Karpas-422 (cell line): ENCODE results near the gene C16orf74. TPM values are rescaled to one million over a fixed set of nuclear protein-coding genes. Genes with fewer than 3 reads are reported as not detected.

ENCODE experiments used
- DNase-seq: peaks from one replicate; pipeline ENCODE4 v3.0.0-alpha.2; 2015
- H2AFZ ChIP-seq: fragments of 200-600 bp; sonication (generic); 2 replicates; pipeline ENCODE4 v1.6.1; 2014; ENCODE audit warnings: antibody characterized with exemption, low read length, mixed read lengths
- H3K27ac ChIP-seq: fragments of 200-600 bp; sonication (generic); 2 replicates; pipeline ENCODE4 v1.5.1; 2014; ENCODE audit warnings: mild to moderate bottlenecking, low read length, moderate library complexity
- H3K27me3 ChIP-seq: fragments of 200-600 bp; sonication (generic); 2 replicates; pipeline ENCODE4 v1.6.1; 2014; ENCODE audit warnings: low read length, mixed read lengths
- H3K36me3 ChIP-seq: fragments of 200-600 bp; sonication (generic); 2 replicates; pipeline ENCODE4 v1.6.1; 2014; ENCODE audit warnings: low read length, mixed read lengths; ENCODE audit not compliant: insufficient read depth
- H3K4me1 ChIP-seq: fragments of 200-600 bp; sonication (generic); 2 replicates; pipeline ENCODE4 v1.6.1; 2014; ENCODE audit warnings: mild to moderate bottlenecking, low read length, mixed read lengths
- H3K4me2 ChIP-seq: fragments of 200-600 bp; sonication (generic); 2 replicates; pipeline ENCODE4 v1.6.1; 2014; ENCODE audit warnings: low read length, low read depth, mild to moderate bottlenecking; ENCODE audit not compliant: poor library complexity, severe bottlenecking
- H3K4me3 ChIP-seq: fragments of 200-600 bp; sonication (generic); 2 replicates; pipeline ENCODE4 v1.5.1; 2014; ENCODE audit warnings: mild to moderate bottlenecking, antibody characterized with exemption, low read length, mixed read lengths
- H3K79me2 ChIP-seq: fragments of 200-600 bp; sonication (generic); 2 replicates; pipeline ENCODE4 v1.6.1; 2014; ENCODE audit warnings: mild to moderate bottlenecking, low read length, mixed read lengths
- H3K9ac ChIP-seq: fragments of 200-600 bp; sonication (generic); 2 replicates; pipeline ENCODE4 v1.6.0; 2014; ENCODE audit warnings: low read length
- H3K9me2 ChIP-seq: fragments of 200-600 bp; sonication (generic), shearing (Covaris generic); replicated peaks from 2 replicates; pipeline ENCODE4 v1.6.0; 2014; ENCODE audit warnings: mild to moderate bottlenecking, low read length, moderate library complexity; ENCODE audit not compliant: insufficient read depth
- H3K9me3 ChIP-seq: fragments of 300-700, 200-600 bp; sonication (generic); 2 replicates; pipeline ENCODE4 v1.6.1; 2014; ENCODE audit warnings: low read length, mixed read lengths
- H4K20me1 ChIP-seq: fragments of 200-600 bp; sonication (generic); 2 replicates; pipeline ENCODE4 v1.6.1; 2014; ENCODE audit warnings: mild to moderate bottlenecking, antibody characterized with exemption, low read length, low read depth; ENCODE audit not compliant: insufficient read depth
- total RNA-seq: library from RNA; depleted of rRNA; stranded (reverse); fragments of >200 nt; shearing (Covaris generic); gene quantifications from 2 replicates; pipeline ENCODE4 v1.2.3, GENCODE V29; 2014; ENCODE audit warnings: low replicate concordance

The C16orf74 gene
- total RNA-seq, 1 experiment from 2014 or later, result 13.3 TPM

DNA sequence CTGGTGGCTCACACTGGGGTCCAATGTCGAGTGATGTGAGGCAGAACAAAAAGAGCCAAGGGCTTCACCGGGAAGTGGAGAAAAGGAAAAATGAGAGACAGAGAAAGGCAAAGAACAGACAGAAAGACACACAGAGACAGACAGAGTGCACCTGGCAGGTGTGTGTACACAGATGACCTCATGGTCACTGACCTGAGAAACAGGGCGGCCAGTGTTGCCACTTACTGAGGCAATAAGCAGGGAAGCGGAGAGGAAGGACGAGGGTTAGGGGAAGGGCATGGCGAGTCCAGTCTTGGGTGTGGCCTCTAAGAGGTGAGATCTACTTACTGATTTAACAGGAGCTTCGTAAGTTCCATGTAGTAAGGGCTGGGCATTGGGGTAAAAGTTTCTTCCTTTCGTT lies 69.6 kb downstream of the C16orf74 start:
- no peaks in the 10 kb centered on the region for H3K9me2 ChIP-seq
- peaks cover 17% of the 10 kb centered on the region; the same call in 1 of the 2 replicates for H3K79me2 ChIP-seq
- H3K27ac ChIP-seq, result no peak overlapping the region
- H3K9ac ChIP-seq, result no peak overlapping the region
- H3K4me2 ChIP-seq, result no peak overlapping the region
- H3K4me1 ChIP-seq, result peaks cover 7% of the 10 kb centered on the region
- no peak overlapping the region for H2AFZ ChIP-seq
- no peak overlapping the region for H3K4me3 ChIP-seq
- no peaks in the 10 kb centered on the region for H4K20me1 ChIP-seq
- no peaks in the 10 kb centered on the region; the same call in 1 of the 2 replicates for H3K36me3 ChIP-seq
- H3K9me3 ChIP-seq, result no peaks in the 10 kb centered on the region
- DNase-seq, result no peak
- no peaks in the 10 kb centered on the region for H3K27me3 ChIP-seq

DNA sequence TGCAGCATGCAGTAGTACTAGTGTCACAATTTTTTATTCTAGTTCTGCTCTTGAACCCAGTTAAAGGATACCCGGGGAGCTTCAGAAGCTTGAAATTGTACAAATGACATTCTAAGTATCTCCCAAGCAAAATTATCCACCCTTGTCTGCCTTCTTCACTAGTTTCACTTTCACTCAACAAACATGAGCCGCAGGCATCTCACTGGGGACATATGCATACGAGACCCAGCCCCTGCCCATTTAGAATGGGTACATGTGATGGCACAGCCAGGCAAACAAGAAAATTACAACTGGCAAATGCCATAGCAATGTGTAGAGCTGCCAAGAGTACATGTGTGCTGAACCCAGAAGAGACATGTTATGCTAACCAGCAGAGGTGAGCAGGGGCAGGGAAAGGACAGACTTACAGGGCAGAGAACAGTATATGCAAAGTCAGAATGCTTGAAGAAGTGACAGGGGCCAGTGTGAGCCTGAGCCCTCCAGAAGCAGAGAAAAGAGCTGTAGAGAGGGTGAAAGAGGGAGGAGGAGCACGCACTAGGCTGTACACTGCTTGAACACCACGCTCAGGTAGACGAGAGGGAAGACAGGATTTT lies 70.4 kb downstream of the C16orf74 start:
- Histone ChIP-seq H2AFZ (no peak overlapping the region), H3K9me2 (no peaks in the 10 kb centered on the region), H3K4me3 (no peak overlapping the region), H3K79me2 (peaks cover 12% of the 10 kb centered on the region; the same call in 1 of the 2 replicates), H3K9me3 (no peaks in the 10 kb centered on the region), H3K4me1 (no peaks in the 10 kb centered on the region), H3K27me3 (no peaks in the 10 kb centered on the region), H3K27ac (no peak overlapping the region), H4K20me1 (no peaks in the 10 kb centered on the region), H3K4me2 (no peak overlapping the region), H3K36me3 (no peaks in the 10 kb centered on the region; the same call in none of the 2 replicates), H3K9ac (no peak overlapping the region)
- no peak for DNase-seq

DNA sequence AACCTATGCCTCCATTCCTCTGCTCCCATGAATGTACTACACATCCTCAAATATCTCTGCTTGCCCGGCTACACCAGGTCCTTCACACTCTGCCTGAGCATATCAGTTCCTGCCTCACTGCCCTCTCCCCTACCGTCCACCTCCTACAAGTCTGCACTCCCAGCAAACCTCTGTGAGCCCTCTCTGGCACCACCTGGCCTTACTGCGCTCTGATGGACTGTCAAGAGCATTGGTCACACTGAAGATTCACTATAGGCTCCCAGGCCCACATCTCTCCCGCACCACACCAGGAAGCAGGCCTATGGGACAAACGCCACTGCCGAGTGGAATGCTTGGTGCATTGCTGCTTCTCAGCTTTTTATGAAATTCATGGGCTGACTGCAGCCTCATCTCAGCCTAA lies 71.0 kb downstream of the C16orf74 start:
- Histone ChIP-seq H2AFZ (no peak overlapping the region), H3K27me3 (no peaks in the 10 kb centered on the region), H3K4me3 (no peak overlapping the region), H3K9me2 (no peaks in the 10 kb centered on the region), H3K4me1 (no peaks in the 10 kb centered on the region), H3K4me2 (no peak overlapping the region), H3K27ac (no peak overlapping the region), H3K9ac (no peak overlapping the region), H3K36me3 (no peaks in the 10 kb centered on the region; the same call in none of the 2 replicates), H4K20me1 (no peaks in the 10 kb centered on the region), H3K9me3 (no peaks in the 10 kb centered on the region), H3K79me2 (0 out of 2 replicates have a peak, but pooled peaks cover 7% of the 10 kb centered on the region)
- no peak for DNase-seq

DNA sequence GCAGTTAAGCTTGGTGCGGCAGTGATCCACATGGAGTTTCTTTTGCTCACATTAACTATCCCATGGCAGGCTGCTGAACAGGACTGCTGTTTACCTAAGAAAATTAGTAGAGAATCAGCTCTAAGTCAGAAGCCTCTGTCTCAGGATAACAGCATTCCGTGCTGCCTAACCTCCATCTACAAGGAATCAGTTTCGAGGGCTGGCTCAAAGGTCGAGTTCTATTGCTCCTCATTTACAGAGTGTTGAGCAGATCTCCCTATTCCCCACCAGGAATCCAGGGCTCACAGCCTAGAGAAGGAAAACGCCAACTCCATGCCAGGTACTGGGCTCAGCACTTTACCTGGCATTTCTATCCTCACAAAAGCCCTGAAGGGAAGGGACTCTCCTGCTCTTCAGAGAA lies 72.1 kb downstream of the C16orf74 start:
- Histone ChIP-seq H3K27ac (no peak overlapping the region), H3K4me3 (no peak overlapping the region), H3K27me3 (no peaks in the 10 kb centered on the region), H3K4me2 (no peak overlapping the region), H3K79me2 (0 out of 2 replicates have a peak, but pooled peaks cover 1% of the 10 kb centered on the region), H3K9me2 (no peaks in the 10 kb centered on the region), H2AFZ (no peak overlapping the region), H3K9me3 (no peaks in the 10 kb centered on the region), H3K9ac (no peak overlapping the region), H3K4me1 (no peaks in the 10 kb centered on the region), H3K36me3 (no peaks in the 10 kb centered on the region; the same call in 1 of the 2 replicates), H4K20me1 (no peaks in the 10 kb centered on the region)
- no peak for DNase-seq

DNA sequence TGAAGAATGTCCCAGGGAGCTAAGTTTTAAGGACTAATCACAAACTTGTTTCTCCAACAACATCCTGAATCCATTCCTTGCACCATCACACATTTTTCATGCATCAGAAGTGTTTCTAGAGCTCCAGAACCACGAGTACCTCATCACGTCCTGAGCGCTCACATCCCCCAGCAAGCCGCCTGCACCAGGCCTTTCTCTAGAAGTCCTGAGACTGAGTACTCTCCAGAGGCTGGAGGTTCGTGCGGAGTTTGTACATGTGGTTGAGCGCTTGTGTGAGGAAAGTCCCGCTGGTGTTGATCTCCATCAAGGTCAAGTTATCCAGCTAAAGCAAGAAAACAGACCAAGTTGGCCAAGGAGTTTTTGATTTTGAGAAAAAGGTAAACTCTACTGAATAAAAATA lies 72.9 kb downstream of the C16orf74 start:
- DNase-seq, result no peak
- Histone ChIP-seq H3K9ac (no peak overlapping the region), H3K4me1 (no peaks in the 10 kb centered on the region), H3K27me3 (no peaks in the 10 kb centered on the region), H4K20me1 (no peaks in the 10 kb centered on the region), H3K9me3 (no peaks in the 10 kb centered on the region), H3K36me3 (no peaks in the 10 kb centered on the region; the same call in 1 of the 2 replicates), H3K9me2 (no peaks in the 10 kb centered on the region), H3K27ac (no peak overlapping the region), H2AFZ (no peak overlapping the region), H3K4me2 (no peak overlapping the region), H3K79me2 (no peaks in the 10 kb centered on the region), H3K4me3 (no peak overlapping the region)

DNA sequence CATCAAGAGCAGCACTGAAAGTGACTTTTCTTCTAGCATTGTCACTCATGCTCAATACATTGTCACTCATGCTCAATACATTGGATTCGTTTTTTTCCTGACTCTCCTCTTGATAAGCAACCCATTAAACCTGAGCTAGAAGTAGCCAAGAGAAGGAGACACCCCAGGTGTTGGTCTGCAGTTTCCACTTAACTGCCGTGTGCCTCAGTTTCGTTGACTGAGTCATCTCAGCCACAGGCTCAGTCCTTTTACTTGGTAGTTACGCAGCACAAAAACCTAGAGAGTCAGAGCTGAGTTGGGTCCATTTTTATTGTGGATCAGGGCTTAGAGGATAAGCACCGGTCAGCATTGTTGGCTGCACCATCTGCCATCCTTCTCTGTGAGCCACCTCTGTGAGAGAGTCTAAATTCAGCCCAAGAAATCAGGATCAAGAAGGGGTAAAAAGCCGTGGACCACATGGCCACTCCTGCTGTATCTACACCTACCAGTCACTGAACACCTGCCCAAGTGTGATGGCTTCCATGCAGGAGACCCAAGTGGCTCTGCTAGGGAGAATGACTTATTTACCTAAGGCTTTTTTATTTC lies 73.4 kb downstream of the C16orf74 start:
- Histone ChIP-seq H3K9me2 (no peaks in the 10 kb centered on the region), H4K20me1 (no peaks in the 10 kb centered on the region), H2AFZ (no peak overlapping the region), H3K27me3 (no peaks in the 10 kb centered on the region), H3K79me2 (no peaks in the 10 kb centered on the region), H3K4me1 (no peaks in the 10 kb centered on the region), H3K4me3 (no peak overlapping the region), H3K27ac (no peak overlapping the region), H3K36me3 (no peaks in the 10 kb centered on the region; the same call in 1 of the 2 replicates), H3K9me3 (no peaks in the 10 kb centered on the region), H3K4me2 (no peak overlapping the region), H3K9ac (no peak overlapping the region)
- no peak for DNase-seq

DNA sequence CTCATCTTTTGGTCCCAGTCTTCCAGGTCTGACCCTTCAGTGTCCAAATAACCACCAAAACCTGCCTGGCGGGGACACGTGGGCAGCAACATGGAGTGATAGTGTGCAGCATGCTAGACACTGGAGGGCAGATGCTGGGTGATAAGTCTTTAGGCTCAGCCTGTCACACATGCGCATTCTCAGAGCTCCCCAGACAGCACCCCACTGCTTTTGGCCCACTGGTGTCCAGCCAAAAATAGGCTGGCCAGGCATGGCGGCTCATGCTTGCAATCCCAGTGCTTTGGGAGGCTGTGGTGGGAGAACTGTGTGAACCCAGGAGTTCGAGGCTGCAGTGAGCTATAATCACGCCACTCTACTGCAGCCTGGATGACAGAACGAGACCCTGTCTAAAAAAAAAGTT lies 74.4 kb downstream of the C16orf74 start:
- no peak overlapping the region for H3K9ac ChIP-seq
- no peak overlapping the region for H3K4me2 ChIP-seq
- H2AFZ ChIP-seq, result no peak overlapping the region
- H3K27me3 ChIP-seq, result no peaks in the 10 kb centered on the region
- DNase-seq, result no peak
- H3K4me1 ChIP-seq, result no peaks in the 10 kb centered on the region
- no peak overlapping the region for H3K27ac ChIP-seq
- no peaks in the 10 kb centered on the region for H3K9me3 ChIP-seq
- no peaks in the 10 kb centered on the region for H3K9me2 ChIP-seq
- H3K79me2 ChIP-seq, result no peaks in the 10 kb centered on the region
- no peaks in the 10 kb centered on the region for H4K20me1 ChIP-seq
- H3K36me3 ChIP-seq, result no peaks in the 10 kb centered on the region; the same call in 1 of the 2 replicates
- no peak overlapping the region for H3K4me3 ChIP-seq

DNA sequence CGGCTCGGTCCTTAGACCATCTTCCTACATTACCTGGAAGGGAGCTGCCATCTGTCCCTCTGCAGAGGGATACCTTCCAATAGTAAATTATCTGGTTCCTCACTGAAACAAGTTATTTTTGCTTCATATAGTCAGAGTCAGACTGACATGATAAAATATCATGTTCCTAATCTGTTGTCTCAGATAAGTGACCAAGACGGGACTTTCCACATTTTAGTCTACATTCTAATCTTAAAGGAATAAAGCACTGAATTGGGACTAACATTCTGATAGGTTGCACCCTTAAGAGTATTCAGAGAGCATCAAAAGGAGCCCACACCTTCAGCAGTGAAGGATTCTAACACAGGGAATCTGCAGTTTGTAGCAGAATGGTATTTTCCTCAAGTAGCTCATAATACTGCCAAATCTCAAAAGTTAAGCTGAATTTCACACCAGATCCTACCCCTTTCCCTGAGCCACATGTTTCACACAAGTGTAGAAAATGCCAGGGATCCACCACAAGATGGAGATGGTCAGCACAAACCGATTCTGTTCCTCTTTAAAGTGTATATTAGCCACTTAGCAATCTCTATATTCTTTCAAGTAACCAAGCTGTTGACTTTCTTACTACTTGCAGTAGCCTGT lies 75.5 kb downstream of the C16orf74 start:
- Histone ChIP-seq H3K9ac (no peak overlapping the region), H3K36me3 (no peaks in the 10 kb centered on the region; the same call in 1 of the 2 replicates), H3K9me2 (no peaks in the 10 kb centered on the region), H3K4me2 (no peak overlapping the region), H3K79me2 (no peaks in the 10 kb centered on the region), H3K4me3 (no peak overlapping the region), H2AFZ (no peak overlapping the region), H3K4me1 (no peaks in the 10 kb centered on the region), H3K27me3 (no peaks in the 10 kb centered on the region), H4K20me1 (no peaks in the 10 kb centered on the region), H3K9me3 (no peaks in the 10 kb centered on the region), H3K27ac (no peak overlapping the region)
- peak; percentile 63 for DNase-seq
